Epithelial cell of proximal tubule (primary cell): ENCODE measurements around the gene AGGF1. TPM values are rescaled to one million over a fixed set of nuclear protein-coding genes. Genes with fewer than 3 reads are reported as not detected.
"Not testable (repeated sequence)": the region's sequence is repeated elsewhere in the genome, so short reads cannot be mapped to it uniquely, and the experiment has no call there.

Source experiments
- DNase-seq: peaks from one replicate; pipeline ENCODE4 v3.0.0-alpha.2; 2011; ENCODE audit warnings: low read depth
- H3K4me3 ChIP-seq: 2 replicates; pipeline ENCODE4 v1.5.1; 2011; ENCODE audit warnings: low read depth, mild to moderate bottlenecking, low read length
- total RNA-seq: library from RNA; depleted of rRNA; stranded (reverse); fragments of >200 nt; gene quantifications from 2 replicates; pipeline ENCODE4 v1.2.3, GENCODE V29; 2015
- TF ChIP-seq, protein P1 (sequence below): conservative IDR thresholded peaks from 2 replicates; pipeline ENCODE4 v1.5.1; 2012; ENCODE audit warnings: low read depth, mild to moderate bottlenecking, low read length

AGGF1 gene
- total RNA-seq, 1 donor from 2014 or later: 14.8 TPM

DNA sequence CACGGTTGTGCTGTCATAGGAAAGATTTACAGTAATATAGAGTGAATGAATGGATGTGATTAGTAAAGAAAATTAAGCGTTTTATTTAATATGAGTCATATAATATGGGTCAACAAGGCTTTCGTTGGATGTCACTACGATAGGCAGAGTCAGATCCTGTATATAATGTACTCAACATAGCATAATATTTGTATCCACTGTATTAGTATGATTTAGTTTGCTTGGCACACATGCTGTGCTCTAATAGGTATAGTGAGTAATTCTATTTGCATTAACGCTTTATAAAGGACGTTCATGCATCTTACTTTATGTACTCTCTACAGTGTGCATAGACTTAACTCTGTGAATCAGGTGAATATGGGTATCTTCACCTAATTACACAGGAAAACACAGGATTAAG, 35.9 kb upstream of the AGGF1 start:
- TF ChIP-seq, protein P1, sequence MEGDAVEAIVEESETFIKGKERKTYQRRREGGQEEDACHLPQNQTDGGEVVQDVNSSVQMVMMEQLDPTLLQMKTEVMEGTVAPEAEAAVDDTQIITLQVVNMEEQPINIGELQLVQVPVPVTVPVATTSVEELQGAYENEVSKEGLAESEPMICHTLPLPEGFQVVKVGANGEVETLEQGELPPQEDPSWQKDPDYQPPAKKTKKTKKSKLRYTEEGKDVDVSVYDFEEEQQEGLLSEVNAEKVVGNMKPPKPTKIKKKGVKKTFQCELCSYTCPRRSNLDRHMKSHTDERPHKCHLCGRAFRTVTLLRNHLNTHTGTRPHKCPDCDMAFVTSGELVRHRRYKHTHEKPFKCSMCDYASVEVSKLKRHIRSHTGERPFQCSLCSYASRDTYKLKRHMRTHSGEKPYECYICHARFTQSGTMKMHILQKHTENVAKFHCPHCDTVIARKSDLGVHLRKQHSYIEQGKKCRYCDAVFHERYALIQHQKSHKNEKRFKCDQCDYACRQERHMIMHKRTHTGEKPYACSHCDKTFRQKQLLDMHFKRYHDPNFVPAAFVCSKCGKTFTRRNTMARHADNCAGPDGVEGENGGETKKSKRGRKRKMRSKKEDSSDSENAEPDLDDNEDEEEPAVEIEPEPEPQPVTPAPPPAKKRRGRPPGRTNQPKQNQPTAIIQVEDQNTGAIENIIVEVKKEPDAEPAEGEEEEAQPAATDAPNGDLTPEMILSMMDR: no peak
- no peak overlapping the region for H3K4me3 ChIP-seq
- no peak for DNase-seq

DNA sequence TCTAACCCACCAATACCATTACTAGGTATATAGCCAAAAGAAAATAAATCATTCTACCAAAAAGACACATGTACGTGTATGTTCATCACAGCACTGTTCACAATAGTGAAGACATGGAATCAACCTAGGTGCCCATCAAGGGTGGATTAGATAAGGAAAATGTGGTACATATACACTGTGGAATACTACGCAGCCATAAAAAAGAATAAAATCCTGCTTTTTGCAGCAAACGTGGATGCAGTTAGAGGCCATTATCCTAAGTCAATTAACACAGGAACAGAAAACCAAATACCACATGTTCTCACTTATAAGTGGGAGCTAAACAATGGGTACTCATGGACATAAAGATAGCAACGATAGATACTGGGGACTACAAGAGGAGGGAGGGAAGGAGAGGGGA, 32.0 kb upstream of the AGGF1 start:
- H3K4me3 ChIP-seq, DNase-seq: not testable (repeated sequence)

DNA sequence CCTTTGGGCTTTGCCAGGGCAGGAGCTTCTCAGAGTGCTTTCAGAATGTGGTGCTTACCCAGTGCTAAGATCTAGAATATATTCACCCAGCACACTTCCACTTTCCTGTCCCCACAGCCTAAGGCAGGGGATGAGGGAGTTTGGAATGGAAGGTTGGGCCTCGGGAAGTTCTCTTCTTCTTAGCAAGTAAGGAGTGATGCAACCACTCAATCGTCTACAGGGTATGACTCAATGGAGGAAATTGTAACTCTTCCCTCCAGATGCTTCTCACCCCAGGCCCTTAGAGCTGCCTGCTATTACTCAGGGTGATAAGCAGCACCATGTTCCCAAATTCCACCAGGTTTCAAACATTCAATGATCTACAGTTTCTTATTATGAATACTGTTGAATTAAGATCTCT, 30.8 kb upstream of the AGGF1 start:
- no peak for DNase-seq
- TF ChIP-seq, protein P1: no peak
- H3K4me3 ChIP-seq: no peak overlapping the region

DNA sequence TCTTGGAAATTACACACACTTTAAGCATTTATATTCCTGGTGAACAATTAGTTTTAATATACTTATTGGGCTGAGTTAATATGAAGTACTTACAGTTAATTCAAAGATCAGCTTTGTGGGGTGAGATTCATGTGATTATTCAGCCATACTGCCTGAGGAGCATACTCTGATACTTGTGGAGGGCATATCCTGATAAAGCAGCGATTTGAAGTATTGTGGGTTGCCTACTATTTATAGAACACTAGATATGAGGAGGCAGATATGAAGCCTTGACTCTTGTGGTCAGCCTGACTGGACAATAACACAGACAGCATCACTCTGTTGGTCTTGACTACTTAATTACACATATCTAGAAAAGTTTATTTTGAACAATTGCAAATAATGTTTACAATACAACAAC, 27.0 kb upstream of the AGGF1 start:
- no peak for DNase-seq
- TF ChIP-seq, protein P1: no peak

DNA sequence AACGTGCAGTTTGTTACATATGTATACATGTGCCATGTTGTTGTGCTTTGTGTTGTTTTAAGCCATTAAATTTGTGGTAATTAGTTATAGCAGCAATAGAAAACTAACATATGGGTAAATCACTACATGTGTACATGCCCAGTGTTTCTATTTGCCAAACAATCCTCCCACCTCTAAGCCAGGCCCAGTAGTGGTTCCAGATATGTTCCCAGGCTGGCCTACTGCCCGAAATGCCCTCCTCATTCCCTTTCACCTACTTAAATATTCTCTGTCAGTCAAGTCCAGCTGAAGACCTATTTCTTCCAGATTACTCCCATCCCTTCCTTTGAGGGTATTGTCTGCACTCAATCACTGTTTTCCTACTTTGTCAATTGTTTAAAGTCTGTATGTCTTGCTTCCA, 24.1 kb upstream of the AGGF1 start:
- no peak overlapping the region for H3K4me3 ChIP-seq
- TF ChIP-seq, protein P1: no peak
- DNase-seq: no peak

More for the DNA sequence above, 27.0 kb upstream of the AGGF1 start:
- no peak overlapping the region for H3K4me3 ChIP-seq

DNA sequence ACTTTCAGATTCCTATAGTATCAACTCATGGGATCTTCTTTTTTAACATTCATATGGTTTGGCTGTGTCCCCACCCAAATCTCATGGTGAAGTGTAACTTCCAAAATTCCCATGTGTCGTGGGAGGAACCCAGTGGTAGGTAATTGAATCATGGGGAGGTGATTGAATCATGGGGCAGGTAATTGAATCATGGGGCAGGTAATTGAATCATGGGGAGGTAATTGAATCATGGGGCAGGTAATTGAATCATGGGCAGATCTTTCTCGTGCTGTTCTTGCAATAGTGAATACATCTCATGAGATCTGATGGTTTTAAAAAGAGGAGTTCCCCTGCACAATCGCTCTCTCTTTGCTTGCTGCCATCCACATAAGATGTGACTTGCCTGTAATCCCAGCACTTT, 21.8 kb upstream of the AGGF1 start:
- TF ChIP-seq, protein P1: no peak
- no peak overlapping the region for H3K4me3 ChIP-seq
- no peak for DNase-seq

DNA sequence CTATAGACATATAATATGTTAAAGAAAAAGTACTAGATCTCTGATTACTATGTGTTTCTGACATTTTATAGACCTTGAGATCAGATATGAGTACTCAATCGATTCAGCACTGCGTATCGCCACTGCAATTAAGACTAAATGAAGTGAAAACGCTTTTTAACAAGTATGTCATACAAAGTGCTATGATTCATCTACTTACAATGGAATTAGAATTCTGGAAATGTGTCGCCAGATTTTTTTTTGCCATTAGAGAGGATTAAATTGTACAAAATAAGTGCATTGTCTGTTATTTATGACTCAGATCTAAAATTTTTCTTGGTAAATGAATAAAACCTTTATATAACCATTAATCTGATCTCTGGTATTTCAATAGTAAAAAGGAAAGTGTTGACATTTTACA, 20.0 kb upstream of the AGGF1 start:
- no peak for DNase-seq
- H3K4me3 ChIP-seq: no peak overlapping the region
- TF ChIP-seq, protein P1: no peak

DNA sequence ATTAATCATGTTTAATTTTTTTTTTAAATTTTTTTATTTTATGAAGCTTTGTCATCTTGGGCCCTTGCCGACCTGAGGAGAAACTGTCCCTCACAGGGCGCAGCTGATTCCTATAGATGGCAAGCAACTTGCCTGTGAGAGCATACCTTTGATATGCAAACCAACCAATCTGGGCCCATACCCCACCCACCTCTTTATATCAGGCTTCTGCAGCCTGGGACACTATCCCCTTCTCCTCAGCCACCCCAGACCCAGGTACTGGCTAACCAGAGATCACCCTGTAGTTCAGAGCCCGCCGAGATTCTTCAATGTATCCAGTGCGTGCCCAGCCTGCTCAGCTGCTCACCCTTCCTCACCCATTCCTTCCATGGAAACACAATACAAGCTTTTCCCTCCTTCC, 18.7 kb upstream of the AGGF1 start:
- DNase-seq: no peak
- H3K4me3 ChIP-seq: no peak overlapping the region
- TF ChIP-seq, protein P1: no peak
